ENCODE data around the gene BNIP5. TPM values are rescaled to one million over a fixed set of nuclear protein-coding genes. Genes with fewer than 3 reads are reported as not detected.
A peak's percentile ranks its signal among the peaks of the same experiment; 100 is the strongest.

BNIP5 gene
- polyA plus RNA-seq, 5 donors, result not detected

DNA sequence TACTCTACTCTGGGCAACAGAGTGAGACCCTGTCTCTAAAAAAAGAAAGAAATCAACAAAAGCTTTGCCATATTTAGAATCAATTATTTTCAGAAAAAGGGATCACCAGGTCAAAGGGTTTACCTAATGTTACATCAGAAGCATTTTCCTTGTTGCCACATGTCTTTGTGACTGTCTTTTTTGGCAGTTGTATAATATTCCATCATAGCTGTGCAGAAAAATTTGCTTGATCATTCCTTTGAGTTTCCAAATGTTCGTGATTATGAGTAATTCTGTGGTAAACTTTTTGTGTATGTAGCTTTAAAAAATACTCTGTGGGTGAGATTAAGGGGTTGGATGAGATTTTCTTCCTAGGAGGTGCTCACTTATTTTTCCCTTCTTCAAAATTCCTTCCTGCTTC is 40.4 kb downstream of the BNIP5 start:
- no peak for DNase-seq

DNA sequence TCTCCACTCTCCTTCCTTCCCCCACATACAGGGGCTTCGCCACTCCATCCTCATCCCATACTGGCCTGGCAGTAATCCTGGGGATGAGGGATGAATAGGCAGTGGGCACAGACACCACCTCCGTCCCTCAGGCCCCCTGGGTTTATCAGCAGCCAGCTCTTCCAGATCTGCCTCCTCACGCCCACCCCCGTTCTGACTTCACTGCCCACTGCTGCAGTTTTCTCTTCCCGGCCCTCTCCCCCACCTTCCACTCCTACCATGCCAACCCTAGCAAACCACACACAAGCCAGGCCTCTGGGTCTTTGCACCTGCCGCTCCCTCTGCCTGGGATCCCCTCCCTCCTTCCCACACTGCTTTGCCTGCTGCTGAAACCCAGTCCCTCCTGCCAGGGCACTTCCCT is 44.5 kb downstream of the BNIP5 start:
- no peak for DNase-seq

DNA sequence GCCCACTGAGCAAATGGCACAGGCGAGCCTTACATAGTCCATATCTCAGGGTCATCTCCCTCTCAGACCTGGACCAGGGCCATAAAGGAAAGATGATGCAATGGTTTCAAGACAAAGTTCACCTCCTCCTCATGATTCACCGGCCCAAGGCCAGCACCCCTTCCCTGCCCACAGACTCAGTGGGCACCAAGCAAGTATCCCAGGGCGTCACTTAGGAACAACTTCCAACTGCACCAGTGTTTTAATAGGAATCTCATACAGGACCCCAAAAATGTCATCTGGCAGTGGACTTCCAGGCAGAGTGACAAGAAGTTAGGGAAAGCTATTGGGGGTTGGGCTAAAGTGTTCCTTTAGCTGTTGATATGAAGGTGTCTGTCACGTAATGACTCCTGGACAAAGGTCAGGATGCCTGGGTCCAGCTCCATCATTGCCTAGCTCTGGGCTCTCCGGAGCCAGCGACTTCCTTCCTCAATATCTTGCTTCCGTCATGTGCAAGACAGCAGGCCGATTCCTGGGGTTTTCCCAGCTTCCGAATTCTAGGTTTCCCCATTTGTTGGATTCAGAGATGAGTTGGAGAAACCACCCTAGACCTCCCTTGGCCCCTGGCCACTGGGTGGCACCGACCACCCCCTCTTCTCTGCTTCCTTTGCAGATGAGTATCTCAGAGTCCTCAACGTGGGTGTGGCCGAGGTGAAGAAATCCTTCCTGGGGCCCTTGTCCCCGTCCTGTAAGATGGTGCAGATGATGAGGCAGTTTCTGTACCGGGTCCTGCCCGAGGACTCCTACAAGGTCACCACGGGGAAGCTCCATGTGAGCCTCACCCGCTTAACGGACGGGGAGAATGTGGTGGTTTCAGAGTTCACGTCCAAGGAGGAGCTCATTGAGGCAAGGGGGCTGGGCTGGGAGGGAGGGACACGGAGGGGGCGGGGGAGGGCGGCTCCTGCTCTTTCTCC is 45.7 kb downstream of the BNIP5 start:
- no peak for DNase-seq

DNA sequence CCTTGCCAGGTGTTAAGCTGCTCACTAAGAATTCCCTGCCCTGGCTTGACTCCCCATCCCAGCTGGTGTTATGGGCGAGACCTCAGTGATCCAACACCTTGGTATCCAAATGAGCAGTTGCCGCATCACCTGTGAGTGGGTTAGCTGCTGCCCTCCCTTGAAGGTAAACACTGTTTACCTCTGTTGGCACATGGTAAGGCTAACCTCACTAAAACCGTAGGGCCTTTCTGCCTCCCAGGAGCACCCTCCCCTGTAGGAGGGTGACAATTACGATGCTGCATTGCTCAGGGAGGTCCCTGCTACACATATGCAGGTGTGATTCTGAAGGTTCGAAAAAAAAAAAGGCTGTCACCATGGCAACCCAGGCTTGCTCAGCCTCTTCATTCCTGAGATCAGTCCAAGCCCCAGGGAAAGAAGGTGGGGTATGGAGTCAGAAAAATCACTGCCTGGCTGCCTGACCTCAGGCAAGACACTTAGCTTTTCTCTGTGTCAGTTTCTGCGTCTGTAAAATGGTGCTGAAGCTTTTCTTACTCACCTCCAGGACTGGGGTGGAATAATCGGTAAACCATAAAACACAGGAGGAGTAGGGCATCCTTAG is 47.3 kb downstream of the BNIP5 start:
- no peak for DNase-seq

DNA sequence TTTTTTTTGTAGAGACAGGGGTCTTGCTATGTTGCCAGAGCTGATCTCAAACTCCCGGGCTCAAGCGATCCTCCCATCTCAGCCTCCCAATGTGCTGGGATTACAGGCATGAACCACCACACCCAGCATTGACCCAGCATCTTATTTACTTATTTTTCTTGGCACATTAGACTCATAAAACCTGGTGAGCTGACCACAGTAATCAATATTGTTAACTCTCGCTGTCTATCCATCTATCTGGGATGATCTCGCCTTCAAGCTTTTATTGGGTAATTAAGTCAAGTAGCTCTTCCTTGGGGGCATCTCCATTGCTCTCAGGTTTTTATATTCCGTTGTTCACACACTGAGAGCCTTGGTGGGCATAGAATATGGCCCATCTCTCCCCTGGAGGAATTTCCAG is 49.8 kb downstream of the BNIP5 start:
- no peak for DNase-seq

DNA sequence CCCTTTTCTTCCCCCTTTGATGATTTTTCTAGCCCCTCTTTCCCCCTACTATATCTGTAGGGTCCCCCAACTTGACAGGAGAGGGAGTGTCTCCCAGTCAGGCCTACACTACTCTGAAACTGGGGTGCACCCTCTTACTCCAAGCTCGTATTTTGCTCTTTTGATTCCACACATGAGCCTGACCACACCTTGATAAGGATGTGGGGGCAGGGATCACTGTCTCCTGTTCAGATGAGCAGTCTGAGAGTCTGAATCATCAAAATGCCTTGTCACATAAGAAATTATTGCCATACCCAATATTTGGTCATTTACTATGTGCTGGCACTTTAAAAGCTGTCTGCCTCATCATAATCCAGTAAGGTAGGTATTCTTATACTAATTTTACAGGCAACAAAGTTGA is 50.9 kb downstream of the BNIP5 start:
- DNase-seq, result no peak

DNA sequence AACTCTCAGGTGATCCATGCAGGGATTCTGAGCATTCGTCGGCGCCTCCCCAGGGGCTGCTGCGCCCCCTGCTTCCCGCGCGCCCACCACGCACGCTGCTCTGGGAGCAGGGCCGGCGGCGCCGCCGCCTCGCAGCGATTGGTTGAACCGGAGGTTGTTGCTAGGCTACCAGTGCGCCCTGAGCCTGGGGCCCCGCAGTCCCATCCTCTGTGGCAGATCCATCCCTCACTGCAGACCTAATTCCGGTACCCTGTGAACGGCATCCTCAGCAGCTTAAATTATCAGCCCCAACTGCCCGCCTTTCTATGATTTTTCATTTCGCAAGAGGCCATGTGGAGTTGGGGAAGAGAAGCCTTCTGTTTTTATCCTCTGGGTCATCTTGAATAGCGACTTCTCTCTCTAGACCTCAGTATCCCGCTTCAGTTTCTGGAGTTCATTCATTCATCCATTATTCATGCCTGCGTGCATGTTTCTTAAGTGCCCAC is 51.5 kb downstream of the BNIP5 start:
- DNase-seq, result no peak

DNA sequence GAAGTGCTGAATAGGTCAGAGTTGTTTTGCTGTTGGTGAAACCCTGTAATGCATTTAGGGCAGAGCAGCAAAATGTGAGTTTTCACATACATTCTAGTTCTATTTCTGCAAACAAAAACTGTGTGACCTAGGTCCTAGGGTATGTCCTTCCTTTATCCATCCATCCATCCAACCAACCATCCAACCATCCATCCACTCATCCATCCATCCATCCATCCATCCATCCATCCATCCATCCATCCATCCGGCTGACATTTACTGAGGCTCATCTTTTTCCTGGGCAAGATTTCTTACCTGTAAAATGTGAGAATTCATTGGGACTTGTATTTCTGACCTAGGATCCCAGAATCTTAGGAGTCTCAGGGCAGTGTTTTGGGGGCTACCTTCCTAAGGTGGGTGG is 52.3 kb downstream of the BNIP5 start:
- no peak for DNase-seq

DNA sequence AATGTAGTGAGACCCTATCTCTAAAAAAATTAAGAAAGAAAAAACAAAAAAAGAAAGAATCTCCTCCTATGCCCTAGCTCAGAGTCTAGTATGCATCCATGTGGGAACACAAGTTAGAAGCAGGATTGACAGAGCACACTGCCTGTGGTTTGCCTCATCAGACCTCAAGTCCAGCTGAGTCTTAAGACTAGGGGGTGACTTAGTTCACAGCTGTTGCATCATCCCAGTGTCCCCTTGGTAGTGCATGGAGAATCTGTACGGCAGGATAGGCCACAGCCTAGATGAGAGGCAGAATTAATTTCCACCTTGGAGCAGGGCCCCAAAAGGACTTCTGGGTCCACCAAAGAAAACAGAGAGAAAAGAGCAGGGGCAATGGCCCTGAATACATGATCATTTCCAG is 53.1 kb downstream of the BNIP5 start:
- no peak for DNase-seq

DNA sequence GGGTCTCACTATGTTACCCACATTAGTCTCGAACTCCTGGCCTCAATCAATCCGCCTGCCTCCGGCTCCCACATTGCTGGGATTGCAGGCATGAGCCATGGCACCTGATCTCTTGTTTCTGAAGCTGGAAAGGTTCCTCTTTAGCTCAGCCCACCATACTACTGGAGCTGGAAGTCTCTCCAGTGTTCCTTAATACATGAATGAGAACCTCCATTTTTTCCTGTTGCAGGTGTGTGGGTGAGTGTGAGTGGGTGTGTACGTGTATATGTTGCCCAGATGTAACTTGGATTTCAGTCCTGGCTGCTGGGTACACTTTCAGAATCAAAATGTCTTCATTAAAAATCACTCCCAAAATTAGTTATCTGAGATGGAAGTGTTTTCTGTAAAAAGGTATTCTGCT is 55.7 kb downstream of the BNIP5 start:
- no peak for DNase-seq

DNA sequence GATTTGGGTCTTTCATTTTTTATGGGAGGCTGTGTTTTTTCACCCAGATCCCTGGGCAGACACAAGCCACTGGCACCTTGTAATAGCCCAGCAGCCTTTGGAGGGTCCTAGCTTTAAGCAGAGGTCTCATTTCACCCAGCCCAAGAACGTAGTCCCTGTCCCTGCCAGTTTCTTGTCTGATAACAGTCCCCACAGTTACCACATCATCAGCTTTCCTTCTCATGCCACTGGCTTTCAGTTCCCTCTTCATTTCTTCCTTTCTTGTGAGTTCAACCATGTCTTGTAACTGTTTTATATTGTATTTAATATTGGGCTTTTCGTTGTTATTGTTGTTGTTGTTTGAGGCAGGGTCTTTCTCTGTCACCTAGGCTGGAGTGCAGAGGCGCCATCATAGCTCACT is 56.2 kb downstream of the BNIP5 start:
- no peak for DNase-seq

DNA sequence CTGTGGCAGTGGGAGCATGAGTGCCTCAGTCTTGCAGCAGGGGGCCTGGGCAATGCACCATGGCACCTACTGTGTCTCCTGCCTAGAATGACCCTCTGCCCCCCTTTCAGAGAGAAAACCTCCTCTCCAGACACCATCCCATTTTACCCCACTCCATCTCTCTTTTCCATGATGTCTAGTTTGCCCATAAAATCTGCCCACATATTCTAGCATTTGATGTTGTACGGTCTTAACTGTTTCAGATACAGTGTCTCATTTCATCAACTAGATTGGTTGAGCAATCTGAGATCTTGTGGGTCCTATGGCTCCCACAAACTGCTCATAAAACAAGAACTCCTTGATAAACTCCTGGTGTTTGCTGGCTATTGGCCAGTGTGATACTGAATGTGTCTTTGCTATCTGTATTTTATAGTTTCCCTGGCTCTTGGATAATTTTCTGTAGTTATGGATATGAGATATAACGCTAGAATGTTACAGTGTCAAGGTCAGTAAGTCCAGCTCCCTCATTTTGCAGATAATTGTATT is 58.7 kb downstream of the BNIP5 start:
- no peak for DNase-seq

DNA sequence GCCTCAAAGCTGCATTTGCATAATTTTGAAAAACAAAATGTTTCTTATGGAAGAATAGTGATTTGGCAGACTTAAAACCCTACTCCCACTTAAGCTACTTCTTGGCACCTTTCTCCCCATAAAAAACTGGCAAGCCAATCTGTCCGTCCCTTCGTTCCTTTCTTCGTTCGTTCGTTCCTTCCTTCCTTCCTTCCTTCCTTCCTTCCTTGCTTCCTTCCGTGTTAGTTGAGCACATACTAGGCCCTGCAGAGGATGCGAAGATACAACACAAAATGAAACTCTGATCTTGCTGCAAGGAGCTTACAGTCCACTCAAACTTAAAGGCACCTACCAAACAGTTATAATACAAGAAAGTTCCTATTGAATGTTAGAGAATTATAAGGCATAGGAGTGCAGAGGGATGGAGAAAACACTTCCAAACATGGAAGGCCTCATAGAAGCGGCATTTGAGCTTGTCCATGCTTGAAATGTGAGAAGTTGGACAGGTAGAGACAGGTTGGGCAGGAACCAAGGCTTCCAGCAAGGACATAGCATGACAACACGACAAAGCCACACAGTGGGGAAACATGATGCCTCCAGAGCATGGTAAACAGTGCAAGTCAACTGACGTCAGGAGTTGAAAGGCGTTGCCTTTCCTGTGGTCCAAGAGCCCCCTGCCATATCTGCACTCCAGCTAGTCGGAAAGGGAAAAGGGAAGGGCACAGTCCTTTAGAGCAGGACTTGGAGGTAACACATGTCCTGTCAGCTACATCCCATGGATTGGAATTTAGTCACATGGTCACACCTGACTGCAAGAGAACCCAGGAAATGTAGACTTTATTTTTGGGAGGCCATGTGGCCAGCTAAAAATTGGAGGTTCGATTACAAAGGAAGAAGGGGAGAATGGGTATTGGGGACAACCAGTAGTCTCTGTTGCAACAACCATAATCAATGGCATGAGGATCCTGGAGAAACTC is 59.8 kb downstream of the BNIP5 start:
- DNase-seq, result no peak

DNA sequence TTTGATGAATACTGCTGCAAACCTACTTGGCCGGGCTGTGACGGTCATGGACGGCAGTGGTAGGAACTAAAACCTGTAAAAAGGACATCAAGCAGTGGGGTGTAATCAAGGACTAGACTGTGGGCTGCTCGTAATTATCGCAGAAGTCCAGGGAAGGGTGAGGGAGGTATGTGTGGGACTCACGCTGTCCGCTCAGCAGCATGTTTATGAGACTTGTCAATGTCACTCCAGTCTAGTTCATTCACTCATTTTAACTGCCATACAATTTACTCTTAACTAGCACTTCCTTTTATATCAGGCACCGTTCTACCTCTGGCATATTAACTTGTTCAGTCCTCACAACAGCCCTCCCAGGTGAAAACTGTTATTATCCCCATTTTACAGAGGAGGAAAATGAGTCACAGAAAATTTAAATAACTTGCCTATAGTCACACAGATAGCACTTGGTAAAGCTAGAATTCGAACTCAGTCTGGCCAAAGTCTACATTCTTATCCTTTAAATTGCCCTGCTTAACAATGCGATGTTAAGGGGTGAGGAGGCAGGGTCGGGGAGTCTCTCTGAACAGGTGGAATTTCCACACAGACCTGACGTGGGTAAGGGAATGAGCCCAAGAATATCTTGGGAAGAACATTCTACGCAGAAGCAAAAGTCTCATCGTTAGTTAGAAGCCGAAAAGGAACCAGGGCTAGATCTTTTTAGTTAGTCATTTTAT is 62.7 kb downstream of the BNIP5 start:
- DNase-seq, result no peak

DNA sequence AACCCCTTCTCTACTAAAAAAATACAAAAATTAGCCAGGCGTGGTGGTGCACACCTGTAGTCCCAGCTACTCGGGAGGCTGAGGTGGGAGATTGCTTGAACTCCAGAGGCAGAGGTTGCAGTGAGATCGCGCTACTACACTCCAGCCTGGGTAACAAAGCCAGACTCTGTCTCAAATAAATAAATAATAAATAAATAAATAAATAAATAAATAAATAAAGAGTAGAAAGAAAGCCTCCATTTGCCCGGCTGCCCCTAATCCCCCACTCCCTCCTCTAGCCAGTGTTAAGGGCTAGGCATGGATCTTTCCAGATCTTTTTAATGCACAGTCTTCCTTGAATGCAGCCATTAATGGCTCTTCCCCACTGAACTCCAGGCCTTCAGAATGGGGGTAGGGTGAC is 63.6 kb downstream of the BNIP5 start:
- no peak for DNase-seq

DNA sequence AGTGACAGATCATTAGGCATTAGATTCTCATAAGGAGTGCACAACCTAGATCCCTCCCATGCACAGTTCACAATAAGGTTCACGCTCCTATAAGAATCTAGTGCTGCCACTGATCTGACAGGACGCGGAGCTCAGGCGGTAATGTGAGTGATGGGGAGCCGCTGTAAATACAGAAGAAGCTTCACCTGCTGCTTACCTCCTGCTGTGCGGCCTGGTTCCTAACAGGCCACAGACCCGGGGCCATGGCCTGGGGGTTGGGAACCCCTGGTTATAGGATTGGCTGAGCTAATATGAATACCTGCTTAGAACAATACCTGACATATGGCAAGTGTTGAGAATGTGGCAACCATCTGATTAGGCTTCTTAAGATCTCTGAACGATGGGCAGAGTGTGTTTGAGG is 64.5 kb downstream of the BNIP5 start:
- DNase-seq, result no peak

DNA sequence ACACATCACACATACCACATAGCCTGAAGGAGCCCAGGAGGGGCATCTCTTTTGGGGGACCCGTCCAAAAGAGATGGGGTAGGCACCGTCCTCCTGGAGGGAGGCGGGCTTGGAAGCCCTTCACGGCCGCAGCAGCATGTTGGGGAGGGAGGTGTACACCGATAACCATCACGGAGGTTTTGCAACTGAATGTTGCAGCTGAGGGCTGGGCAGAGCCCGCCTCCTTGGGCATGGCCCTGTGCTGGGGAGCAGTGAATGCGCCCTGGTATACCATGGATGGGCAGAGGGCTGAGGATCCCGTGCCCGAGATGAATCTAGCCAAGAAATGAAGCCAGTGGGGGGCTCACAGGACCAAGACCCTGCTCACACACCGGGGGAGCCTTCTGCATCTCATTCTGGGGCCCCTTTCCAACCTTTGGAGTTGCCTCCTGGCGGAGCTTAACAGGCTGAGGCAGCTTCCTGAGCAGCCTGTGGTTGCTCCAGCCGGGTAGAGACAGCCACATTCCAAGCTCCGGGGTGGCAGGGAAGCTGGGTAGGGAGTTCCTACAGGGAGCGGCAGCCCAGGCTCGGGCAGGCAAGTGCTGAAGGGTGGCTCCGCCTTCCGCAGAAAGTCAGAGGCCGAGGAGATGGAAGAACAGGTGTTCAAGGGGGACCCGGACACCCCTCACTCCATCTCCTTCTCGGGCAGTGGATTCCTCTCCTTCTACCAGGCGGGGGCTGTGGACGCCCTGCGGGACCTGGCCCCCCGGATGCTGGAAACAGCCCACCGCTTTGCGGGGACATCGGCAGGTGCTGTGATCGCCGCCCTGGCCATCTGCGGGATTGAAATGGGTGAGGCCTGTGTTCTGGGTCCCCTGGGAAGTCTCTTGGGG is 66.6 kb downstream of the BNIP5 start, which contains the start of gene PNPLA1:
Gene PNPLA1, plus strand, starts transcription at position 227 of the 872 bp plus-strand sequence. Its CDS starts 400 bp downstream, at position 627.
- no peak for DNase-seq

DNA sequence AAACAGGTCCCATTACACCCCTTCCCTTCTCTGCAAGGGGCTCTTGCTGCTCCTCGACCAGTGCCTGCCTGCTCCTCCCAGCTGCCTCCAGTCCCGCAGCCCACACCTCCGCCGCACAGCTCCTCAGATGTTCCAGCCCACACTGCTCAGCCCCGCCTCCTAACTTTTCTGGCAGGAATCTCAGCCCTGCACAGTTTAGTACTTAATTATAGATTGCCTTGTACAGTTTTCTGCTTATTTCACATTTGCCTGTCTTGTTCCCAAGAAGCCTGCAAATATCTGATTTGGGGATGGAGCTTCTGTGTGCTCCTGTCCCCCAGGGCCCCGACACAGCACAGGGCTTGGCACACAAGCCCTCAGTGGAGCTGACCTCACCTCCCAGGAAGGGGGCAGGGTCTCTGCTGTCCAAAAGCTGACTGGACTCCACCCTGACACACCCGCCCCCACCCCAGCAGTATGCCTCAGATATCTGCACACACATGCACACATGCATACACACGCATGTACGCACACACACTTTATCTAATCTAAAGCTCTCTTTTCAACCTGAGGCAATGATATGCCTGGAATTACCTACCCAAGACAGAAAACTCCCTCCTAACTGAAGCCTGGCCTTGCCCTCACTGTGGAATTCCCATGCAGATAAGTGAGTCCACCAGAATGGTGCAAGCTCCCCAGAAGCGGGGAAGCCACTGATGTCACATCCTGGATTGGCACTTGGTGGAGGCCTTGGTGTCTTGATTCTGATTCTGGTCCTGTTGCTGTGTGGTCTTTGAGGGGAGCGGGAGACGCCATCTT is 68.0 kb downstream of the BNIP5 start:
- peak; percentile 28 to 35 for DNase-seq

All from right lung (tissue), 5 donors.